K562 (cell line): ENCODE results near the gene ANKRD10. TPM values are rescaled to one million over a fixed set of nuclear protein-coding genes. Genes with fewer than 3 reads are reported as not detected.

ENCODE experiments used
- ATAC-seq: fragments of 200-7000 bp; cut with Tn5 transposase; 3 replicates; pipeline ENCODE4 v1.9.1; 2020; ENCODE audit warnings: moderate library complexity
- BruUV-seq: library from RNA; stranded (reverse); fragments of 400-500 nt; replicated peaks from 2 replicates; lab custom pipeline; 2021; lab: Mats Ljungman, UMichigan
- CTCF ChIA-PET: fragments of 300-600 bp; formaldehyde crosslinking; extraction: SDS; loops from one replicate; lab custom pipeline; 2021; ENCODE audit warnings: low intra/inter-chr PET ratio; lab: Yijun Ruan, JAX
- POLR2A ChIA-PET: fragments of 300-600, 350-650 bp; sonication (Branson Sonifier 250); formaldehyde crosslinking; extraction: SDS; loops from one replicate; lab custom pipeline; 2021; ENCODE audit warnings: antibody characterized with exemption, inconsistent platforms; lab: Yijun Ruan, JAX
- DNase-seq, 4 experiments: peaks; one replicate each; pipeline versions ENCODE4 v3.0.0 to v3.0.0-alpha.2; 2011 to 2018; ENCODE audit warnings: low spot score in 3 of 4, mixed read lengths in 3 of 4; ENCODE audit errors: extremely low read depth in 1 of 4
- FAIRE-seq: peaks from 2 replicates; lab custom pipeline; 2011; peaks lifted over from hg19 to GRCh38; lab: Jason Lieb, UNC
- H2AFZ ChIP-seq: 2 replicates; pipeline ENCODE4 v1.6.0; 2011; ENCODE audit warnings: low read depth, low read length, control low read depth, inconsistent platforms
- H3K27ac ChIP-seq: fragments of 200-600 bp; 3 replicates; pipeline ENCODE4 v1.8.0; 2011; ENCODE audit warnings: low read depth, mild to moderate bottlenecking, control low read depth, inconsistent platforms, low read length, moderate library complexity, mixed read lengths; ENCODE audit errors: extremely low read depth
- H3K27me3 ChIP-seq, 2 experiments: fragments of 300-600 bp in 1 of 2; 2 replicates in 1 of 2; 3 replicates in 1 of 2; pipeline versions ENCODE4 v1.6.0 to v1.8.0; 2011; ENCODE audit warnings: inconsistent platforms in 2 of 2, low read length in 2 of 2, mild to moderate bottlenecking in 1 of 2, mixed read lengths in 1 of 2, moderate library complexity in 1 of 2; ENCODE audit not compliant: control insufficient read depth in 2 of 2, insufficient read depth in 2 of 2
- H3K36me3 ChIP-seq: fragments of 300-600 bp; 3 replicates; pipeline ENCODE4 v1.8.0; 2011; ENCODE audit warnings: mild to moderate bottlenecking, low read length, inconsistent platforms; ENCODE audit not compliant: control insufficient read depth, insufficient read depth
- H3K4me1 ChIP-seq, 2 experiments: fragments of 200-600 bp in 1 of 2; replicated peaks in 1 of 2; 2 replicates in 1 of 2; 3 replicates in 1 of 2; pipeline versions ENCODE4 v1.5.1 to v1.8.0; 2011; ENCODE audit warnings: inconsistent platforms in 2 of 2, low read length in 2 of 2, mild to moderate bottlenecking in 1 of 2, mixed read lengths in 1 of 2, moderate library complexity in 1 of 2; ENCODE audit not compliant: control insufficient read depth in 2 of 2, insufficient read depth in 2 of 2
- H3K4me2 ChIP-seq: 2 replicates; pipeline ENCODE4 v1.6.1; 2011; ENCODE audit warnings: low read length, control low read depth, inconsistent platforms, mixed read lengths; ENCODE audit not compliant: insufficient read depth
- H3K4me3 ChIP-seq: fragments of 200-600 bp; sonication (generic), shearing (Covaris generic); 2 replicates; pipeline ENCODE4 v1.5.1; 2016; ENCODE audit warnings: control low read depth, inconsistent platforms
- H3K79me2 ChIP-seq: fragments of 200-600 bp; 3 replicates; pipeline ENCODE4 v1.8.0; 2011; ENCODE audit warnings: low read length, inconsistent platforms; ENCODE audit not compliant: control insufficient read depth, insufficient read depth
- H3K9ac ChIP-seq, 2 experiments: 2 replicates each; pipeline versions ENCODE4 v1.6.0 to v1.6.1; 2011; ENCODE audit warnings: low read depth in 2 of 2, low read length in 2 of 2, control low read depth in 1 of 2, inconsistent platforms in 1 of 2, mild to moderate bottlenecking in 1 of 2, mixed read lengths in 1 of 2; ENCODE audit not compliant: insufficient read depth in 1 of 2
- H3K9me1 ChIP-seq: one replicate; pipeline ENCODE4 v1.6.0; 2011; ENCODE audit warnings: inconsistent platforms, mild to moderate bottlenecking, low read length, moderate library complexity; ENCODE audit not compliant: control insufficient read depth, insufficient read depth
- H3K9me3 ChIP-seq: replicated peaks from 2 replicates; pipeline ENCODE4 v1.5.1; 2011; ENCODE audit warnings: low read depth, low read length, inconsistent platforms; ENCODE audit not compliant: control insufficient read depth, insufficient read depth
- H4K20me1 ChIP-seq: replicated peaks from 2 replicates; pipeline ENCODE4 v1.6.1; 2011; ENCODE audit warnings: low read length, inconsistent platforms, mixed read lengths; ENCODE audit not compliant: control insufficient read depth, insufficient read depth
- BRF2 ChIP-seq: IDR thresholded peaks from 3 replicates; pipeline ENCODE4 v1.6.1; 2011; ENCODE audit warnings: borderline replicate concordance, mild to moderate bottlenecking; ENCODE audit not compliant: insufficient read length, insufficient read depth
- CREB3 ChIP-seq: fragments of 450-650 bp; conservative IDR thresholded peaks from 2 replicates; pipeline ENCODE4 v1.6.1; 2016; ENCODE audit warnings: missing genetic modification characterization, low read depth, mild to moderate bottlenecking, missing compliant biosample characterization, moderate library complexity
- MEF2D ChIP-seq: conservative IDR thresholded peaks from 2 replicates; pipeline ENCODE4 v1.6.1; 2016; ENCODE audit warnings: low read depth, missing genetic modification characterization, missing compliant biosample characterization
- POLR3G ChIP-seq: IDR thresholded peaks from 2 replicates; pipeline ENCODE4 v1.6.1; 2011; ENCODE audit not compliant: insufficient read length, insufficient replicate concordance; ENCODE audit errors: extremely low read depth
- RFX5 ChIP-seq: IDR thresholded peaks from 2 replicates; pipeline ENCODE4 v1.6.1; 2011; ENCODE audit warnings: low read depth, mild to moderate bottlenecking, improper control_type of control experiment, low read length
- SRF ChIP-seq, 2 experiments: fragments of 250-450, 450-650 bp in 1 of 2; sonication (Bioruptor Pico) in 1 of 2; sonication (generic) in 1 of 2; formaldehyde crosslinking; IDR thresholded peaks; 2 replicates each; pipeline versions ENCODE4 v1.5.0 to v1.5.1; 2020 to 2022; ENCODE audit warnings: mild to moderate bottlenecking in 1 of 2, missing genetic modification reagents in 1 of 2
- ZNF24 ChIP-seq: fragments of 450-650 bp; IDR thresholded peaks from 2 replicates; pipeline ENCODE4 v1.6.1; 2016
- ZNF780A ChIP-seq: fragments of 250-450 bp; sonication (Bioruptor Pico); IDR thresholded peaks from 2 replicates; pipeline ENCODE4 v1.5.0; 2021; ENCODE audit warnings: mild to moderate bottlenecking
- WGBS: fragments of 100-300 bp; shearing (Covaris generic); methylation state at CpG from one replicate; pipeline ENCODE4 v1.1.6; 2016; ENCODE audit warnings: low coverage, mixed read lengths; ENCODE audit not compliant: insufficient coverage; ENCODE audit errors: missing lambda C conversion rate; 5-methylcytosine and 5-hydroxymethylcytosine counted together
- in situ Hi-C: fragments of 300-500 bp; cut with MboI; formaldehyde crosslinking; loops from 4 replicates; pipeline ENCODE4 v1.15.0; 2018; ENCODE audit warnings: inconsistent platforms, mixed read lengths
- intact Hi-C: fragments of 100-400 bp; cut with micrococcal nuclease; formaldehyde crosslinking; loops from 2 replicates; pipeline ENCODE4 v1.14.2; 2022
- polyA plus RNA-seq, 8 experiments: library from polyadenylated mRNA; depleted of rRNA in 4 of 8; stranded (reverse) in 5 of 8; unstranded in 3 of 8; fragments of >200 nt; fragmentation: Nextera tagmentation in 2 of 8; fragmentation: Illumina TruSeq in 1 of 8; extraction: Ambion mirVana in 2 of 8; extraction: Trizol in 1 of 8; gene quantifications; 2 replicates each; pipeline versions ENCODE4 v1.2.1 to v1.2.3, GENCODE V29; 2011 to 2014; ENCODE audit warnings: inconsistent platforms in 1 of 8, missing spikeins in 1 of 8
- total RNA-seq, 7 experiments: library from RNA; depleted of rRNA in 6 of 7; stranded (reverse); fragments of >200 nt in 6 of 7; fragmentation: Illumina TruSeq in 2 of 7; extraction: Trizol in 2 of 7; gene quantifications; 2 replicates each; pipeline versions ENCODE4 v1.2.1 to v1.2.3, GENCODE V29; 2011 to 2021; ENCODE audit warnings: low replicate concordance in 1 of 7
- TF ChIP-seq, protein P1 (sequence below): fragments of 450-650 bp; formaldehyde crosslinking; IDR thresholded peaks from 2 replicates; pipeline ENCODE4 v1.4.0; 2022; ENCODE audit warnings: missing genetic modification characterization

The ANKRD10 gene
- total and polyA plus RNA-seq, 9 of the 15 experiments (the other 6 are each of a cell fraction or from before 2014, with no cell fraction given), result 21.7 to 183 (median 45.0) TPM

DNA sequence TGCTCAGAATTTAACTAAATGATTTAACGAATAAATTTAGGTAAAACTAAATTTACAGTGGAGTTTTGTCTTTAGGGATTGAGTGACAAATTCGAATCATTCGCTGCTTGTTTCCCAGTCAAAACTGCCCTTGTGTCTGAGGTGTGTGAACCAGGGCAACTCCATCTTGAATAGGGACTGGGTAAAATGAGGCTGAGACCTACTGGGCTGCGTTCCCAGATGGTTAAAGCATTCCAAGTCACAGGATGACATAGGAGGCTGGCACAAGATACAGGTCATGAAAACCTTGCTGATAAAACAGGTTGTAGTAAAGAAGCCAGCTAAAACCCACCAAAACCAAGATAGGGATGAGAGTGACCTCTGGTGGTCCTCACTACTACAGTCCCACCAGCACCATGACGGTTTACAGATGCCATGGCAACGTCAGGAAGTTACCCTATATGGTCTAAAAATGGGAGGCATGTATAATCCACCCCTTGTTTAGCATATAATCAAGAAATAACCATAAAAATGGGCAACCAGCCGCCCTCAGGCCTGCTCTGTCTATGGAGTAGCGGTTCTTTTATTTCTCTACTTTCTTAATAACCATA, 10.2 kb upstream of the ANKRD10 start:
- Histone ChIP-seq H3K36me3 (no peaks in the 10 kb centered on the region), H3K79me2 (no peaks in the 10 kb centered on the region), H4K20me1 (no peaks in the 10 kb centered on the region), H3K27ac (no peak overlapping the region), H3K9me1 (no peaks in the 10 kb centered on the region), H2AFZ (peak overlapping the region; percentile 45; the same call in 1 of the 2 replicates), H3K4me2 (no peak overlapping the region), H3K4me1 (peaks cover 3% of the 10 kb centered on the region in 2 experiments; a peak in 3 of 5 replicates), H3K9me3 (no peaks in the 10 kb centered on the region; the same call in 1 of the 2 replicates), H3K27me3 (no peaks in the 10 kb centered on the region), H3K4me3 (no peak overlapping the region), H3K9ac (no peak overlapping the region)
- ATAC-seq (0 out of 3 replicates have a peak, but pooled peaks have one; percentile 29), DNase-seq (peak in 1 of 4 experiments; percentile 49), FAIRE-seq (peak; percentile 23)
- in situ Hi-C loops (loop anchor here (10.0 kb wide), 1 partner anchor 90 kb away; no protein-coding TSS in a partner anchor), intact Hi-C loops (loop anchor here (2.0 kb wide), 1 partner anchor 96 kb away; no protein-coding TSS in a partner anchor)
- no TSS peak for BruUV-seq
- ChIA-PET POLR2A (interaction anchor here (1.0 to 1.1 kb wide), 2 partner anchors 10 to 11 kb away, joined by 3 read pairs; partner anchors contain the start of gene ANKRD10), CTCF (no interaction called here)
- WGBS, result 44% methylated on average over 8 of the region's 8 CpGs
- TF ChIP-seq SRF (CRISPR knock-in tag; IDR thresholded peaks at IDR 0.05), result 0 out of 4 replicates have a peak, but pooled peaks of 1 of the 2 experiments have one; percentile 24
- TF ChIP-seq, protein P1, sequence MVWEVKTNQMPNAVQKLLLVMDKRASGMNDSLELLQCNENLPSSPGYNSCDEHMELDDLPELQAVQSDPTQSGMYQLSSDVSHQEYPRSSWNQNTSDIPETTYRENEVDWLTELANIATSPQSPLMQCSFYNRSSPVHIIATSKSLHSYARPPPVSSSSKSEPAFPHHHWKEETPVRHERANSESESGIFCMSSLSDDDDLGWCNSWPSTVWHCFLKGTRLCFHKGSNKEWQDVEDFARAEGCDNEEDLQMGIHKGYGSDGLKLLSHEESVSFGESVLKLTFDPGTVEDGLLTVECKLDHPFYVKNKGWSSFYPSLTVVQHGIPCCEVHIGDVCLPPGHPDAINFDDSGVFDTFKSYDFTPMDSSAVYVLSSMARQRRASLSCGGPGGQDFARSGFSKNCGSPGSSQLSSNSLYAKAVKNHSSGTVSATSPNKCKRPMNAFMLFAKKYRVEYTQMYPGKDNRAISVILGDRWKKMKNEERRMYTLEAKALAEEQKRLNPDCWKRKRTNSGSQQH (CRISPR knock-in tag), result no peak
- no peak for TF ChIP-seq RFX5
- TF ChIP-seq CREB3 (tag), result 0 out of 2 replicates have a peak, but pooled peaks have one; percentile 39
- peak; percentile 61; the same call in 1 of the 2 replicates for TF ChIP-seq MEF2D (tag)
- TF ChIP-seq POLR3G, result no peak
- TF ChIP-seq BRF2, result no peak
- TF ChIP-seq ZNF24, result no peak
- TF ChIP-seq ZNF780A (CRISPR knock-in tag), result no peak
